Stimulated activated CD8-positive, alpha-beta memory T cell treated with anti-CD3 and anti-CD28 coated beads, Interleukin-7, amount 100 ng/mL, for 4 hours (primary cell): ENCODE results near the gene TFEB.

Source experiments
- DNase-seq, 2 donors: peaks; one replicate each; pipeline ENCODE4 v3.0.0-alpha.2; 2020; ENCODE audit warnings: low read depth in 2 of 2

The TFEB gene

GRCh38 chr6:41723530-41724227 is 11.7 kb downstream of the TFEB start:
- no peak for DNase-seq

- DNase-seq = no peak
These were observed 12.4 kb downstream of the TFEB start for GRCh38 chr6:41722969-41723529.

GRCh38 chr6:41721414-41721813 is 14.0 kb downstream of the TFEB start:
- no peak for DNase-seq

GRCh38 chr6:41720783-41721182 is 14.6 kb downstream of the TFEB start:
- DNase-seq = no peak

- no peak for DNase-seq
These were observed 15.2 kb downstream of the TFEB start for GRCh38 chr6:41720262-41720620.

GRCh38 chr6:41719436-41720261 is 15.8 kb downstream of the TFEB start:
- DNase-seq = no peak

GRCh38 chr6:41718828-41719227 is 16.6 kb downstream of the TFEB start:
- no peak for DNase-seq

GRCh38 chr6:41717392-41717736 is 18.0 kb downstream of the TFEB start:
- DNase-seq = no peak

GRCh38 chr6:41716516-41717391 is 18.7 kb downstream of the TFEB start:
- no peak for DNase-seq

GRCh38 chr6:41715795-41716515 is 19.5 kb downstream of the TFEB start:
- no peak for DNase-seq

GRCh38 chr6:41714556-41715273 is 20.7 kb downstream of the TFEB start:
- no peak for DNase-seq

GRCh38 chr6:41713650-41714291 is 21.6 kb downstream of the TFEB start:
- no peak for DNase-seq

- DNase-seq = no peak
These were observed 22.2 kb downstream of the TFEB start for GRCh38 chr6:41713159-41713649.

GRCh38 chr6:41712651-41713103 is 22.7 kb downstream of the TFEB start:
- DNase-seq = no peak

- DNase-seq = no peak
These were observed 23.9 kb downstream of the TFEB start for GRCh38 chr6:41711323-41712038.

- no peak for DNase-seq
These were observed 26.0 kb downstream of the TFEB start for GRCh38 chr6:41709375-41709774.

GRCh38 chr6:41708856-41709255 is 26.6 kb downstream of the TFEB start:
- DNase-seq = no peak

- DNase-seq = no peak
These were observed 27.7 kb downstream of the TFEB start for GRCh38 chr6:41707565-41708200.
